Effector memory CD8-positive, alpha-beta T cell (primary cell): Measurements from ENCODE around the gene ROPN1B.

Experiments
- ATAC-seq: fragments of 150-1000 bp; cut with Tn5 transposase; replicated peaks from 2 replicates; pipeline ENCODE4 v1.10.0; 2021; ENCODE audit warnings: mild to moderate bottlenecking, moderate library complexity
- DNase-seq, 3 experiments: peaks; one replicate each; pipeline ENCODE4 v3.0.0; 2021
- H3K27ac Mint-ChIP-seq, 2 donors: one replicate each; pipeline ENCODE4 v1.8.0; 2022; ENCODE audit warnings: mild to moderate bottlenecking in 2 of 2, mixed read lengths in 2 of 2, moderate library complexity in 2 of 2
- H3K27me3 Mint-ChIP-seq, 2 donors: one replicate each; pipeline ENCODE4 v1.8.0; 2022; ENCODE audit warnings: mixed read lengths in 2 of 2
- H3K36me3 Mint-ChIP-seq: one replicate; pipeline ENCODE4 v1.8.0; 2022; ENCODE audit warnings: mild to moderate bottlenecking, moderate library complexity, mixed read lengths; ENCODE audit not compliant: insufficient read depth
- H3K4me1 Mint-ChIP-seq, 2 donors: one replicate each; pipeline ENCODE4 v1.8.0; 2022; ENCODE audit warnings: low read depth in 2 of 2, mixed read lengths in 2 of 2
- H3K4me3 Mint-ChIP-seq, 2 donors: one replicate each; pipeline ENCODE4 v1.8.0; 2022; ENCODE audit warnings: mild to moderate bottlenecking in 2 of 2, mixed read lengths in 2 of 2, moderate library complexity in 2 of 2
- H3K9me3 Mint-ChIP-seq, 2 donors: one replicate each; pipeline ENCODE4 v1.8.0; 2022; ENCODE audit warnings: mixed read lengths in 2 of 2

Gene ROPN1B

GRCh38 chr3:126004217-126004616 lies 35.2 kb downstream of the ROPN1B start:
- Mint-ChIP-seq H3K36me3 (peaks cover 1% of the 10 kb centered on the region), H3K9me3 (peaks cover 0 to 13% of the 10 kb centered on the region in 2 donors), H3K27ac (no peak overlapping the region), H3K4me1 (no peaks in the 10 kb centered on the region), H3K27me3 (no peaks in the 10 kb centered on the region), H3K4me3 (no peak overlapping the region)
- ATAC-seq, result no peak
- no peak for DNase-seq

DNA sequence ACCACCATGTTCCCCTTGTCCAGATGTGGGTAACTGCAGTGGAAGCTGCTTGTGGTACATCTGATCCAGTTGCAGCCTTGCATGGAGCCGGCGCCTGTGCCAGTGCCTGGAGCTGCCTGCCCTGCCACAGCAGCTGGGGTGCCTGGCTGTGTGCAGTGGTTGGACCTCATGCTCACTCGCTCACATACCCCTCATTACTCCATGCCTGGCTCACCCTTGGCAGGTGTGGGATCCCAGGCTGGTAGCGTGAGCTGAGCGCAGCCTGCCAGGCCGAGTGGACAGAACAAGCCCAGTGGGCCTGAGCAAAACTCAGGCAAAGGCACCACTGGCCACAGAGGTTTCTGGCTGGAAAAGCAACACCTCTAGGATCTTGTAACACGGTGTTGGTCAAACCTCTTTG lies 35.7 kb downstream of the ROPN1B start:
- no peaks in the 10 kb centered on the region for H3K4me1 Mint-ChIP-seq
- ATAC-seq (no peak), DNase-seq (no peak)
- no peak overlapping the region for H3K27ac Mint-ChIP-seq
- no peak overlapping the region for H3K4me3 Mint-ChIP-seq
- H3K9me3 Mint-ChIP-seq, result peaks cover 0 to 9% of the 10 kb centered on the region in 2 donors
- peaks cover 5% of the 10 kb centered on the region for H3K36me3 Mint-ChIP-seq
- no peaks in the 10 kb centered on the region for H3K27me3 Mint-ChIP-seq

DNA sequence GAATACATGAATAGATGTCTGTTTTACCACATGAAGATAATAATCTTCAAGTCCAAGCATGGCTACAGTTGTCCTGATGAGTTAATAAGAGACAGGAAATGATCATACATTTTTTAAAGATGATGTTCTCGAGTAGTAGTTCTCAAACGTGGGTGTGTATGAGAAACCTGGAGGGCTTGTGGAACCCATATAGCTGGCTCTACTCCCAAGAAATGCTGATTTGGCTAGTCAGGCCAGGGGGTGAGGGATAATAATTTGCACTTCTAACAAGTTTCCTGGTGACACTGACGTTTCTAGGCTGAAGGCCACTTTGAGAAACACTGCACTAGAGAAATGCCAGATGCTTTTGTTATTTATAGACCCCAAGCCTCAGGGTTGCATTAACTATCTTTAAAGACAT lies 37.0 kb downstream of the ROPN1B start:
- H3K27me3 Mint-ChIP-seq, result no peaks in the 10 kb centered on the region
- DNase-seq (no peak), ATAC-seq (no peak)
- H3K27ac Mint-ChIP-seq, result no peak overlapping the region
- H3K4me1 Mint-ChIP-seq, result no peaks in the 10 kb centered on the region
- no peak overlapping the region for H3K4me3 Mint-ChIP-seq
- peaks cover 0 to 5% of the 10 kb centered on the region in 2 donors for H3K9me3 Mint-ChIP-seq
- peaks cover 5% of the 10 kb centered on the region for H3K36me3 Mint-ChIP-seq

DNA sequence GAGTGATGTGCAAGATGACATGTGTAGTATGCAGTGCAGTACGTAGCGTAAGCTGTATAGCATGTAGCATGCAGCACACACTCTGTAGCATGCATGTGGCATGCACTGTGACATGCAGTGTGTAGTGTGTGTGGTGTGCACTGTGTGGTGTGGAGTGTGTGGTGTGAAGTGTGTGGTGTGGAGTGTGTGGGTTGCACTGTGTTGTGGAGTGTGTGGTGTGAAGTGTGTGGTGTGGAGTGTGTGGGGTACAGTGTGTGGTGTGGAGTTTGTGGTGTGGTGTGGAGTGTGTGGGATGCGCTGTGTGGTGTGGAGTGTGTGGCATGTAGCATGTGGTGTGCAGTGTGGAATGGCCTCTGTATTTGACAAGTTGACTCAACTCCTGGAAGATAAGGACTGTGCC lies 39.2 kb downstream of the ROPN1B start:
- no peaks in the 10 kb centered on the region for H3K27me3 Mint-ChIP-seq
- no peak overlapping the region for H3K27ac Mint-ChIP-seq
- H3K4me3 Mint-ChIP-seq, result no peak overlapping the region
- H3K9me3 Mint-ChIP-seq, result no peaks in the 10 kb centered on the region
- H3K4me1 Mint-ChIP-seq, result no peaks in the 10 kb centered on the region
- DNase-seq (no peak), ATAC-seq (no peak)
- peaks cover 10% of the 10 kb centered on the region for H3K36me3 Mint-ChIP-seq

DNA sequence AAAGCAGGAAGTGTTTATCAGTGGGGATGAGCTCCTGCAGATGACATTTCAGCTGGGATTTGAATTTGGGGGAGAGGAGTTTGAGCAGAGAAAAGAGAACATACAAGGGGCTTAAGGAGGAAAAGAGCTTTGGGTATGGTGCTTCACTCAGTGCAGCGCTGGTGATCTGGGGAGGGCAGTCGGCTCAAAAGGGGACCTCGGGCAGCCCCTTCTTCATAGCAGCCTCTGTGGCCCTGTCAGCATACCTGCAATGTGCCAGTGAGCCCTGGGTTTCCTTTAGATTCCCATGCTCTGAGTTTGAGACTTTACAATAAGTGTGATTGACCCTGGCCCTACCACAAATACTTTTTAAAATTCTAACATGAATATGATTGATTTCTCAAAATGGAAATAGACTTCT lies 40.2 kb downstream of the ROPN1B start:
- no peak overlapping the region for H3K27ac Mint-ChIP-seq
- DNase-seq (no peak), ATAC-seq (no peak)
- no peaks in the 10 kb centered on the region for H3K9me3 Mint-ChIP-seq
- no peaks in the 10 kb centered on the region for H3K4me1 Mint-ChIP-seq
- H3K27me3 Mint-ChIP-seq, result no peaks in the 10 kb centered on the region
- no peak overlapping the region for H3K4me3 Mint-ChIP-seq
- H3K36me3 Mint-ChIP-seq, result peaks cover 10% of the 10 kb centered on the region

- no peaks in the 10 kb centered on the region for H3K4me1 Mint-ChIP-seq
- no peaks in the 10 kb centered on the region for H3K9me3 Mint-ChIP-seq
- peaks cover 18% of the 10 kb centered on the region for H3K36me3 Mint-ChIP-seq
Measured at GRCh38 chr3:126013751-126014156, 44.8 kb downstream of the ROPN1B start.

DNA sequence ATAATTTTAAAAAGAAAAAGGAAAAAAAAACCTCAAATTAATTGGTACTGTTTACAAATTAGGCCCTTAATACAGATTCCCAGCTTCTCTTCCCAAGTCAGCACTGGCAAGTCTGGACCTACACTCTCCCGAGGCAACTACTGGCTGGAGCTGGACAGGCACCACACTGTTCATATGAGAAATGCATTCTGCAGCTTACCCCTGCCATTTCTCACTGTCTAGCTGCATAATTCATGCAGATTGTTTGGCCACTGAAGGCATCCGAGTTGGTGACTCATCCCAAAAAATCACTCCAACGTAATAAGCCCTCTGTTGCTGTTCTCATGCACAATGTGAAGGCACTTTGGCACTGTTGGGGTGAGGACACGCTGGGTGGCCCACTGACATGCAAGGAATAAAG lies 45.3 kb downstream of the ROPN1B start:
- H3K4me1 Mint-ChIP-seq, result no peaks in the 10 kb centered on the region
- H3K27ac Mint-ChIP-seq, result no peak overlapping the region
- no peaks in the 10 kb centered on the region for H3K9me3 Mint-ChIP-seq
- H3K36me3 Mint-ChIP-seq, result peaks cover 16% of the 10 kb centered on the region
- H3K27me3 Mint-ChIP-seq, result no peaks in the 10 kb centered on the region
- no peak for ATAC-seq
- H3K4me3 Mint-ChIP-seq, result no peak overlapping the region
- no peak for DNase-seq

More at GRCh38 chr3:126013751-126014156, 44.8 kb downstream of the ROPN1B start:
- DNase-seq, result no peak
- Mint-ChIP-seq H3K27ac (no peak overlapping the region), H3K4me3 (no peak overlapping the region), H3K27me3 (no peaks in the 10 kb centered on the region)
- ATAC-seq, result no peak

DNA sequence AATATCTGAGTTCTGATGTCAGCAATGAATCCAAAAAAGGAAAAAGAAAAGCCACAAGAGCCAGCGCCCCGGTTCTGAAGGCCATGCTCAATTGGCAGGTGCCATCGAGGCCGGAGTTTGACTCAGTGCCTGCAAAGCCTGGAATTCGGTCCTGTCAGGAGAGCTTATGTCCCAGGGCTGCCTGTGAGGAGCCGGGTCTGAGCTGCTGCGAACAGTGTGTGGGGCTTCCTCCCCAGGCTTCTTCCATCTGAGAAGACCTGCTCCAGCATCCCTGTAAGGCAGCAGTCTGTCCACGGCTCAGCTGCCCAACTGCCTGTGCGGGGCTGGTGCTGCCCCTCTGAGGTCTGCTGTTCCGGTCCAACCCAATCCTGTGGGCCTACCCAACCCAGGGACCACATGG lies 46.1 kb downstream of the ROPN1B start:
- no peak overlapping the region for H3K27ac Mint-ChIP-seq
- no peaks in the 10 kb centered on the region for H3K27me3 Mint-ChIP-seq
- no peaks in the 10 kb centered on the region for H3K9me3 Mint-ChIP-seq
- no peaks in the 10 kb centered on the region for H3K4me1 Mint-ChIP-seq
- H3K36me3 Mint-ChIP-seq, result peaks cover 13% of the 10 kb centered on the region
- ATAC-seq (no peak), DNase-seq (no peak)
- no peak overlapping the region for H3K4me3 Mint-ChIP-seq

DNA sequence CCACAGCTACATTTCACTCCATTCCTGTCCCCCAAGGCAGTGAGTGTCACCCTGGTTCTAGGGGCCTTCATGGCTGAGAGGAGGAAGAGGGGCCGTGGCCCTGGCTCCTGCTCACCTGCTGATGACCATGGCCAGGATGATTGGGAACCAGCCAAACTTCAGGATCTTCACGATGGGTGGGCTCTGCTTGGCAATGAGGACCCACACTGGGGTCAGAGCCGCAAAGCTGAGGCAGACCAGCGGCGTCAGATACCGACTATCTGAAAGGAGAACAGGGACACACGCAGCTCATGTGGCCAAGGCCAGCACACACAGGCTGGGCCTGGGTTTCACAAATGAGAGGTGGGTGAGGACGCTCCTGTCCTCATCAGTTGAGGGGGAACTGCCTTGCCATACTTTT lies 47.6 kb downstream of the ROPN1B start:
- no peak for DNase-seq
- H3K9me3 Mint-ChIP-seq, result no peaks in the 10 kb centered on the region
- no peaks in the 10 kb centered on the region for H3K27me3 Mint-ChIP-seq
- no peak overlapping the region for H3K4me3 Mint-ChIP-seq
- peak overlapping the region in 1 of 2 donors; percentile 75 for H3K27ac Mint-ChIP-seq
- H3K36me3 Mint-ChIP-seq, result peaks cover 13% of the 10 kb centered on the region
- no peaks in the 10 kb centered on the region for H3K4me1 Mint-ChIP-seq
- no peak for ATAC-seq

DNA sequence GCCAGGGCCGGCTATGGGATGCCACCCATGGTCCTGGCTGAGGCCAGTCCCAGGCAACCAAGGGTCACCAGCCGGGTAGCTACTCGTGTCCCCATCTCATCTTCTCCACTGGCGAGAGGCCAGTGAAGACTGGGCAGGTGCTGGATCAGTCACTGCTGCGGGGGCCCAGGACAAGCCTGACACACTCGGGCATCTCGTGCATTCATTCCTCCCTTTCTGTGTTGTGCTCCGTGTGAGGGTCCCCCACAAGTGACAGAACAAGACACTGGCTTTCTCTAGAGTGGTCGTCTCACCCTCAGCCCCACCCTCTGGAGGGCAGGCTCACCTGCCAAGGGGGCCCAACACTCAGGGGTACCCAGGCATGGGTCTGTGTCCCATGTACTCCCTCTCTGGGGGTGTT lies 48.4 kb downstream of the ROPN1B start:
- no peaks in the 10 kb centered on the region for H3K27me3 Mint-ChIP-seq
- H3K4me1 Mint-ChIP-seq, result no peaks in the 10 kb centered on the region
- ATAC-seq (no peak), DNase-seq (no peak)
- H3K36me3 Mint-ChIP-seq, result peaks cover 13% of the 10 kb centered on the region
- H3K4me3 Mint-ChIP-seq, result no peak overlapping the region
- H3K9me3 Mint-ChIP-seq, result no peaks in the 10 kb centered on the region
- H3K27ac Mint-ChIP-seq, result no peak overlapping the region

DNA sequence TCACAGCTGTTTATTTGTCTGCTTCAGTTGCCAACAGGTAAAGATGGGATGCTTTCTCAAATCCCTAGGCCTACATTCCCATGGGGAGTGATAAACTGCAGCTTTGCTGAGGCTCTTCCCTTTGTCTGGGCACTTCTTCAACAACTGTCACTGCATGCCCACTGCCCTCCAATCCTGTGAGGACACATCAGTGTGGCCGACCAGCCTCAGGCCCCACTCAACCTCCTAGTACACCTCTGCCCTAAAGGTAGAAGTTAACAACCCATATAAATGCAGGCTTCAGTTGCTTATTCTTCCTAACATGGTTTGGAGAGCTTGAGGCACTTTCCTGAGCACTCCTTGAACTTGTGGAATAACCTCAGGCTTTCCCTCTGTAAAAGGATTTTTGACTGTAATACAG lies 49.6 kb downstream of the ROPN1B start:
- no peak for ATAC-seq
- no peaks in the 10 kb centered on the region for H3K9me3 Mint-ChIP-seq

DNA sequence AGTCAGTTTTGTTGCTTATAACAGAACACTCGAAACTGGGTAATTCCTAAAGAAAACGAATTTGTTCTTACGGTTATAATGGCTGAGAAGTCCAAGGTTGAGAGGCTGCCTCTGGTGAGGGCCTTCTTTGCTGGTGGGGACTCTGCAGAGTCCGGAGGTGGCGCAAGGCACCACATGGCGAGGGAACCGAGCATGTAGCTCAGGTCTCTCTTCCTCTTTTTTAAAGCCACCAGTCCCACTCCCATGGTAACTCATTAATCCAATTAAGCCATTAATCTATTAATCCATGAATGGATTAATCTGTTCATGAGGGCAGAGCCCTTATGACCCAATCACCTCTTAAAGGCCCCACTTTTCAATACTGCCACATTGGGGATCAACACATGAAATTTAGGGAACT lies 50.0 kb downstream of the ROPN1B start:
- Mint-ChIP-seq H3K27me3 (no peaks in the 10 kb centered on the region), H3K4me3 (no peak overlapping the region), H3K9me3 (no peaks in the 10 kb centered on the region), H3K4me1 (no peaks in the 10 kb centered on the region), H3K27ac (no peak overlapping the region), H3K36me3 (peaks cover 8% of the 10 kb centered on the region)
- ATAC-seq (no peak), DNase-seq (no peak)

More for the DNA sequence above, 49.6 kb downstream of the ROPN1B start:
- H3K4me1 Mint-ChIP-seq, result no peaks in the 10 kb centered on the region
- DNase-seq, result no peak
- peaks cover 8% of the 10 kb centered on the region for H3K36me3 Mint-ChIP-seq
- no peak overlapping the region for H3K4me3 Mint-ChIP-seq
- peak overlapping the region in 1 of 2 donors; percentile 10 for H3K27ac Mint-ChIP-seq
- no peaks in the 10 kb centered on the region for H3K27me3 Mint-ChIP-seq

DNA sequence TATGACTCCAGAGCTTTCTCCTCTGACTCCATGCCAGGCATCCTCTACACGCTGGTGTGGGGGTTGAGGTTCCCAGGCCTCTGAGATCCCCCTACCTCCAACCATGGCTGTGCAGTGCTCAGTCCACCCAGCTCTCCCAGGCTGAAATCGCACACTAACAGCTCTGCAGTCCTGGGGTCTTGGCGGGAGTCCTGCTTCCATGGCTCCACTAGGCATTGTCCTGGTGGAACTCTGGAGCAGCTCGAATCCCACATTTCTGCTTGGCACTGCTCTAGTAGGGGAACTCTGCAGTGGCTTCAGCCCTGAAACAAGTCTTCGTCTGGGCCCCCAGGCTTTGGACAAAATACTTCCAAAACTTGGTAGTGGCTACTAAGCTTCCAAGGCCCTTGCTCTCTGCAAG lies 50.7 kb downstream of the ROPN1B start:
- H3K9me3 Mint-ChIP-seq, result no peaks in the 10 kb centered on the region
- no peaks in the 10 kb centered on the region for H3K27me3 Mint-ChIP-seq
- ATAC-seq (no peak), DNase-seq (no peak)
- H3K4me1 Mint-ChIP-seq, result no peaks in the 10 kb centered on the region
- H3K36me3 Mint-ChIP-seq, result peaks cover 5% of the 10 kb centered on the region
- no peak overlapping the region for H3K4me3 Mint-ChIP-seq
- no peak overlapping the region for H3K27ac Mint-ChIP-seq

- Mint-ChIP-seq H3K9me3 (no peaks in the 10 kb centered on the region), H3K4me3 (no peak overlapping the region), H3K4me1 (peaks cover 8 to 11% of the 10 kb centered on the region in 2 donors), H3K36me3 (peaks cover 3% of the 10 kb centered on the region), H3K27me3 (no peaks in the 10 kb centered on the region), H3K27ac (peak overlapping the region in 1 of 2 donors; percentile 36)
- no peak for ATAC-seq
- no peak for DNase-seq
Measured at GRCh38 chr3:126021224-126021623, 52.2 kb downstream of the ROPN1B start.

GRCh38 chr3:126021702-126022101 lies 52.7 kb downstream of the ROPN1B start:
- H3K4me1 Mint-ChIP-seq, result peaks cover 13 to 15% of the 10 kb centered on the region in 2 donors
- DNase-seq (no peak), ATAC-seq (no peak)
- H3K27me3 Mint-ChIP-seq, result no peaks in the 10 kb centered on the region
- no peak overlapping the region for H3K4me3 Mint-ChIP-seq
- peaks cover 3% of the 10 kb centered on the region for H3K36me3 Mint-ChIP-seq
- peak overlapping the region in 1 of 2 donors; percentile 36 for H3K27ac Mint-ChIP-seq
- no peaks in the 10 kb centered on the region for H3K9me3 Mint-ChIP-seq
